GM19438 (cell line): ENCODE measurements around the gene STK4.
"Not testable (repeated sequence)": the region's sequence is repeated elsewhere in the genome, so short reads cannot be mapped to it uniquely, and the experiment has no call there.

Experiments
- ATAC-seq: cut with Tn5 transposase; IDR thresholded peaks from one replicate; pipeline ENCODE4 v1.9.1; 2021; ENCODE audit warnings: low read depth; ENCODE audit not compliant: unreplicated experiment

The STK4 gene

GRCh38 chr20:44981736-44982406 is 15.6 kb downstream of the STK4 start:
- no peak for ATAC-seq

- ATAC-seq, result no peak
Measured at GRCh38 chr20:44983093-44983674, 16.9 kb downstream of the STK4 start.

- no peak for ATAC-seq
Measured at GRCh38 chr20:44988631-44989171, 22.4 kb downstream of the STK4 start.

GRCh38 chr20:44990425-44990824 is 24.1 kb downstream of the STK4 start:
- ATAC-seq, result no peak

GRCh38 chr20:44990957-44991356 is 24.6 kb downstream of the STK4 start:
- ATAC-seq, result no peak

- ATAC-seq, result no peak
Measured at GRCh38 chr20:44993343-44993742, 27.0 kb downstream of the STK4 start.

GRCh38 chr20:44997171-44997570 is 30.9 kb downstream of the STK4 start:
- no peak for ATAC-seq

- ATAC-seq, result no peak
Measured at GRCh38 chr20:44997668-44998067, 31.4 kb downstream of the STK4 start.

- ATAC-seq, result no peak
Measured at GRCh38 chr20:45008521-45009049, 42.3 kb downstream of the STK4 start.

GRCh38 chr20:45010399-45010828 is 44.1 kb downstream of the STK4 start:
- ATAC-seq, result no peak

- no peak for ATAC-seq
Measured at GRCh38 chr20:45011108-45011526, 44.8 kb downstream of the STK4 start.

- ATAC-seq, result no peak
Measured at GRCh38 chr20:45012682-45013302, 46.5 kb downstream of the STK4 start.

- not testable (repeated sequence) for ATAC-seq
Measured at GRCh38 chr20:45014131-45014530, 47.8 kb downstream of the STK4 start.

GRCh38 chr20:45014671-45015415 is 48.5 kb downstream of the STK4 start:
- ATAC-seq, result no peak

GRCh38 chr20:45016089-45016671 is 49.9 kb downstream of the STK4 start:
- no peak for ATAC-seq

GRCh38 chr20:45017281-45017680 is 51.0 kb downstream of the STK4 start:
- no peak for ATAC-seq

GRCh38 chr20:45017857-45018256 is 51.5 kb downstream of the STK4 start:
- no peak for ATAC-seq

GRCh38 chr20:45019027-45019761 is 52.9 kb downstream of the STK4 start:
- ATAC-seq, result no peak

GRCh38 chr20:45019762-45020123 is 53.4 kb downstream of the STK4 start:
- ATAC-seq, result no peak
